ENCODE data around the gene GPR108. TPM values are rescaled to one million over a fixed set of nuclear protein-coding genes. Genes with fewer than 3 reads are reported as not detected.
A peak's percentile ranks its signal among the peaks of the same experiment; 100 is the strongest.

GPR108 gene
- total and polyA plus RNA-seq, 7 donors: 12.5 to 27.8 (median 24.2) TPM

DNA sequence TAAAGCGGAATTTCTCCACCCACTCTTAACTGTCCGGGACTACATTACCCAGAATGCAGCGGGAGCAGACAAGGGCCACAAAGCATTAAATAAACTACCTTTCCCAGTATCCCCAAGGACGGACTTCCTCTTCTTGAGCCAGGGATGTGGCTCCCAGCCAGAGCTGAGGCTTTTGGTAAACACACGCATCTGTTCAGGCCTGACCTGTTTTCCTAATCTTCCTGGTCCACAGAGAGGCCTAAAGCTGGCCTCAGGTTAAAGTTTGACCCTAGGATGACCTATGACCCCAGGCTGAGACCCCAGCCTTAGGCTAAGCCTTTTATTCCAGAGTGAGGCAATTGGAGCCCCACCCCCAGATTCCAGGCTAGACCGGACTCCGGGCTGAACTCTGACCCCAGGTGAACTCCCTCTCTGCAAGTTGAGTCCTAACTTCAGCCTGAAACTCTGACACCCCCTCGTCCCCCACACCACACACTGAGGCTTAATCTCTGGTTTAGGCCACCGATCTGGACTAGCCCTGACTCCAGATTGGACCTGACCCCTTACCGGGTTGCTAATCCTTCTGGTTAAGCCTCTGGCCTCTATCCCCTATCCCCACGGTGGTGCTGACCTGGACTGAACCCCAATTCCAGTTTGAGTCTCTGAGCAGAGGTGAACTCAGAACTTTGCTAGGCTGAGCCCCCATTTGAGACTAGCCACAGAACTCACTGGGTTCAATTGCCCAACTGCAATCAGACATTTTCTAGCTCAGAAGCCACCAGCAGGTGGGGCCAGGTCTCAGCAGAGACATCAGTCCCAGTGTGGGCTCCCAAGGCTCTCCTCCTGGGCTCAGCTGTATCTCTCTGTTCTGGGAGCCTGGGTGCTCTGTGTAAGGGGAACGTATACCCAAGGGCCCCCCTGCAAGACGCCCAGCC is 750 bp upstream of the GPR108 start:
- intact Hi-C loops (cut with DNase I): loop anchor here (1.0 to 5.0 kb wide), 4 partner anchors 125 to 221 kb away; partner anchors contain the start of gene TNFSF9 (in 1 of the 2)
- TF ChIP-seq, protein P1, sequence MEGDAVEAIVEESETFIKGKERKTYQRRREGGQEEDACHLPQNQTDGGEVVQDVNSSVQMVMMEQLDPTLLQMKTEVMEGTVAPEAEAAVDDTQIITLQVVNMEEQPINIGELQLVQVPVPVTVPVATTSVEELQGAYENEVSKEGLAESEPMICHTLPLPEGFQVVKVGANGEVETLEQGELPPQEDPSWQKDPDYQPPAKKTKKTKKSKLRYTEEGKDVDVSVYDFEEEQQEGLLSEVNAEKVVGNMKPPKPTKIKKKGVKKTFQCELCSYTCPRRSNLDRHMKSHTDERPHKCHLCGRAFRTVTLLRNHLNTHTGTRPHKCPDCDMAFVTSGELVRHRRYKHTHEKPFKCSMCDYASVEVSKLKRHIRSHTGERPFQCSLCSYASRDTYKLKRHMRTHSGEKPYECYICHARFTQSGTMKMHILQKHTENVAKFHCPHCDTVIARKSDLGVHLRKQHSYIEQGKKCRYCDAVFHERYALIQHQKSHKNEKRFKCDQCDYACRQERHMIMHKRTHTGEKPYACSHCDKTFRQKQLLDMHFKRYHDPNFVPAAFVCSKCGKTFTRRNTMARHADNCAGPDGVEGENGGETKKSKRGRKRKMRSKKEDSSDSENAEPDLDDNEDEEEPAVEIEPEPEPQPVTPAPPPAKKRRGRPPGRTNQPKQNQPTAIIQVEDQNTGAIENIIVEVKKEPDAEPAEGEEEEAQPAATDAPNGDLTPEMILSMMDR (IDR thresholded peaks at IDR 0.05): peak; percentile 63
- peak; percentile 56 to 70 (median 60) for ATAC-seq
- Histone ChIP-seq H3K4me3 (peak overlapping the region; percentile 83), H3K27me3 (ENCODE audit: insufficient read depth in 3 of 3, low read length in 2 of 3) (no peaks in the 10 kb centered on the region), H3K36me3 (ENCODE audit: insufficient read depth in 1 of 2, low read depth in 1 of 2) (peaks cover 0 to 26% of the 10 kb centered on the region in 2 donors), H3K27ac (peak overlapping the region; percentile 94), H3K4me1 (peaks cover 38% of the 10 kb centered on the region), H3K9me3 (no peaks in the 10 kb centered on the region)
- WGBS, 3 donors: 5 to 11% (median 9%) methylated on average over 13 of the region's 13 CpGs
- peak; percentile 94 to 96 for DNase-seq

DNA sequence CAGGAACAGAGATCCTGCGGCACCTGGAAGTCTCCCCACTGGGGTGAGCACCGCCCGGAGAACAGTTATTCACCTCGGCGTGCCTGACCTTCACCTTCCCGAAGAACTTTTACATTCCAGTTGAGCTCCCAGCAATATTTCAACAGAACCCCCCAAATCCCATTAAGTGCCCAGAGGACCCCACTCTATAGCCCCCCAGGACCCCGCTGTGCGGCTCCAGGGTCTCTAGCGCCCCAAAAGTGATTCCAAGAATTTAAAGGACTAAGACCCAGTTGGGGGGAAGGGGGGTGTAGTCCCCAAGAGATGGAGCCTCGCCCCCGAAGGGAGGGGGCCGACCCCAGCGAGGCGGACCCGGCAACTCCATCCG is 480 bp downstream of the GPR108 start:
- Histone ChIP-seq H3K36me3 (ENCODE audit: insufficient read depth in 1 of 2, low read depth in 1 of 2) (peaks cover 0 to 32% of the 10 kb centered on the region in 2 donors), H3K9me3 (no peaks in the 10 kb centered on the region), H3K4me1 (peaks cover 26% of the 10 kb centered on the region), H3K27ac (peak overlapping the region; percentile 83), H3K4me3 (peak overlapping the region; percentile 79), H3K27me3 (ENCODE audit: insufficient read depth in 3 of 3, low read length in 2 of 3) (no peaks in the 10 kb centered on the region)
- no peak for DNase-seq
- no peak for ATAC-seq
- TF ChIP-seq, protein P1 (IDR thresholded peaks at IDR 0.05): no peak
- 0% methylated on average over 13 to 16 of the region's 16 CpGs for WGBS, 3 donors
- intact Hi-C loops (cut with DNase I): loop anchor here (1.0 to 5.0 kb wide), 3 partner anchors 205 to 220 kb away; partner anchors contain the start of gene TNFSF9 (in 1 of the 2)

DNA sequence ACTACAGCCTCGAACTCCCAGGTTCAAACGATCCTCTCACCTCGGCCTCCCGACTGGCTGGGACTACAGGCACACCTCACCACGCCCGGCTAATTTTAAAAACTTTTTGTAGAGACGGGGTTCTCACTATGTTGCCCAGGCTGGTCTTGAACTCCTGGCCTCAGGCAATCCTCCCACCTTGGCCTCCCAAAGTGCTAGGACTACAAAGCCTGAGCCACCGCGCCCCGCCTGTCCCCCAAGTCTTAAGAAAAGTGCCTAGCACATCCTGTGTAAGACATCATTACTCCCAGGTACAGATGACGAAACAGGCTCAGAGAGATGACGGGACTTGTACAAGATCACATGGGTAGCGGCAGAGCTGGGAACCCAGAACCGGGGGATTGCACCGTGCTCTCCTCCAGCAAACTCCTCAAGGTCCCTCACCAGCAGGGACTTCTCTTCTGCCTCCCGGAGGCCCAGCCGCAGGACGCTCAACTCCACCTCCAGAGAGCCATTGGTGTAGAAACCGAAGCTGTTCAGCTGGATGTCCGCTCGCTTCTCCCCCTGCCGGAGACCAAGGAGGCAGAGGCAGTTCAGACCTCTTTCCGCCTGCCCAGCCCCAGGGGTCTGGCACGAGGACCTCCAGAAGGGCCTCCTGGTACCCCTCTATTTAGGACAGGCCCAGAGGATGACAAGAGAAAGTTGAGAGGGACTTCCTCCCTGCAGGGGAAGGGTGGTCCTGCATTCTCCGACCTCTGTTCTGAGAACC is 1.0 kb downstream of the GPR108 start:
- intact Hi-C loops (cut with DNase I): loop anchor here in 1 of 2 donors (5.0 kb wide), 2 partner anchors 204 to 219 kb away; partner anchors contain the start of gene TNFSF9
- DNase-seq (peak; percentile 71 to 83), ATAC-seq (no peak)
- Histone ChIP-seq H3K4me1 (peaks cover 20% of the 10 kb centered on the region), H3K36me3 (ENCODE audit: insufficient read depth in 1 of 2, low read depth in 1 of 2) (peaks cover 0 to 36% of the 10 kb centered on the region in 2 donors), H3K27me3 (ENCODE audit: insufficient read depth in 3 of 3, low read length in 2 of 3) (no peaks in the 10 kb centered on the region), H3K4me3 (peak overlapping the region; percentile 79), H3K9me3 (no peaks in the 10 kb centered on the region), H3K27ac (peak overlapping the region; percentile 83)
- TF ChIP-seq, protein P1 (IDR thresholded peaks at IDR 0.05): peak; percentile 58
- WGBS, 3 donors: 30 to 32% (median 31%) methylated on average over 25 of the region's 25 CpGs

DNA sequence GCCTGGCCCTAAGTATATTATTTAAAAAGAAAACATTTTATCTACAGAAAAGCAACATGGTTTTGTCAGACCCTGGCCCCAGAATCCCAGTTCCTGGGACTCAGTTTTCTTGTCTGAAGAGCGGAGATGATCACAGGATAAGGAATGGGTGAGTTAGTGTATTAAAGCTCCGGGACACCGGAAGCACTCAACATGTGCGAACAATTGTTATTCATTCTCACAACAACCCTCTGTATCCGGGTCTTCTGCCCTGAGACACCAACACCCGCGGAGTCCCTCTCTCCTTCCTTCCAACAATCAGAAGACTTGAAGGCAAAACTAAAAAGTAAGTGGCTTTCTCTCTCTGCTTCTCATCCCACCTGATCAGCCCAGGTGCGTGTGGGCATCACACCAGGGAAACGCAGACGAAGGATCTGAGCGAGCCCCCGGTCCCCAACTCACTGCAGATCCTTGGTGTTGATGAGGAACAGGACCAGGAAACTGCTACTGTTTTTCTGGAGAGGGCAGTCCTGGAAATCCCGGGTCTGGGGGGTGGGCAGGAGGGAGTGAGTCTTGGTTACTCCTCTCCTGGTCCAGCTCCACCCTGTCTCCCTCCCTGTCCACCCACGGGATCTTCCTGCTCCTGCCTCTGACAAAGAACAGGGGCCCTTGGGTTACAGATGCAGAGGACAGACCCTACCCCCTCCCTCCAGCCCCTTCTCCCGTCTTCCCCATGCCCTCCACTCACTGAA is 2.0 kb downstream of the GPR108 start:
- intact Hi-C loops (cut with DNase I): loop anchor here in 1 of 2 donors (5.0 kb wide), 2 partner anchors 203 to 218 kb away; partner anchors contain the start of gene TNFSF9
- H3K27ac ChIP-seq: no peak overlapping the region
- peak in 1 of 2 donors; percentile 11 for DNase-seq

More for the DNA sequence above, 2.0 kb downstream of the GPR108 start:
- Histone ChIP-seq H3K36me3 (ENCODE audit: insufficient read depth in 1 of 2, low read depth in 1 of 2) (peaks cover 0 to 38% of the 10 kb centered on the region in 2 donors), H3K27me3 (ENCODE audit: insufficient read depth in 3 of 3, low read length in 2 of 3) (no peaks in the 10 kb centered on the region), H3K4me1 (peaks cover 17% of the 10 kb centered on the region), H3K9me3 (no peaks in the 10 kb centered on the region), H3K4me3 (no peak overlapping the region)
- ATAC-seq: no peak
- WGBS, 3 donors: 70 to 76% (median 71%) methylated on average over 15 of the region's 15 CpGs
- TF ChIP-seq, protein P1 (IDR thresholded peaks at IDR 0.05): no peak
